ENCODE results near the gene DHX9. TPM values are rescaled to one million over a fixed set of nuclear protein-coding genes. Genes with fewer than 3 reads are reported as not detected.

The DHX9 gene
- polyA plus RNA-seq, 1 experiment = 111 TPM

GRCh38 chr1:182795563-182796228 is 43.5 kb upstream of the DHX9 start:
- Histone ChIP-seq H3K4me3 (ENCODE audit: low read depth, low read length) (no peak overlapping the region), H3K27me3 (ENCODE audit: control insufficient read depth, insufficient read depth, low read length) (no peaks in the 10 kb centered on the region), H3K36me3 (ENCODE audit: control insufficient read depth, insufficient read depth, low read length) (no peaks in the 10 kb centered on the region)
- no peak for DNase-seq (ENCODE audit: low read depth)
- ChIA-PET CTCF (interaction anchor here (0.6 to 1.7 kb wide), 4 partner anchors 16 to 200 kb away, joined by 3 to 6 read pairs (median 3); no protein-coding TSS in a partner anchor), POLR2A (no interaction called here)
- TF ChIP-seq CTCF (IDR thresholded peaks at IDR 0.05; ENCODE audit: insufficient read depth, low read depth, low read length) = no peak

- no peaks in the 10 kb centered on the region; the same call in 1 of the 2 replicates for H3K27me3 ChIP-seq (ENCODE audit: control insufficient read depth, insufficient read depth, low read length)
- no peak overlapping the region for H3K4me3 ChIP-seq (ENCODE audit: low read depth, low read length)
- CTCF ChIA-PET = no interaction called here
- H3K36me3 ChIP-seq (ENCODE audit: control insufficient read depth, insufficient read depth, low read length) = no peaks in the 10 kb centered on the region
- no peak for TF ChIP-seq CTCF (IDR thresholded peaks at IDR 0.05; ENCODE audit: insufficient read depth, low read depth, low read length)
- DNase-seq (ENCODE audit: low read depth) = no peak
- POLR2A ChIA-PET = no interaction called here
Measured at GRCh38 chr1:182802006-182802803, 36.9 kb upstream of the DHX9 start.

- H3K27me3 ChIP-seq (ENCODE audit: control insufficient read depth, insufficient read depth, low read length) = no peaks in the 10 kb centered on the region; the same call in 1 of the 2 replicates
- POLR2A ChIA-PET = no interaction called here
- no peak overlapping the region for H3K4me3 ChIP-seq (ENCODE audit: low read depth, low read length)
- CTCF ChIA-PET = no interaction called here
- TF ChIP-seq CTCF (IDR thresholded peaks at IDR 0.05; ENCODE audit: insufficient read depth, low read depth, low read length) = no peak
- no peaks in the 10 kb centered on the region for H3K36me3 ChIP-seq (ENCODE audit: control insufficient read depth, insufficient read depth, low read length)
- no peak for DNase-seq (ENCODE audit: low read depth)
Measured at GRCh38 chr1:182803846-182804245, 35.3 kb upstream of the DHX9 start.

GRCh38 chr1:182806015-182806678 is 33.0 kb upstream of the DHX9 start:
- no peak for TF ChIP-seq CTCF (IDR thresholded peaks at IDR 0.05; ENCODE audit: insufficient read depth, low read depth, low read length)
- POLR2A ChIA-PET = no interaction called here
- DNase-seq (ENCODE audit: low read depth) = no peak

GRCh38 chr1:182807907-182808306 is 31.2 kb upstream of the DHX9 start:
- no peaks in the 10 kb centered on the region for H3K27me3 ChIP-seq (ENCODE audit: control insufficient read depth, insufficient read depth, low read length)
- CTCF ChIA-PET = no interaction called here
- POLR2A ChIA-PET = no interaction called here
- H3K36me3 ChIP-seq (ENCODE audit: control insufficient read depth, insufficient read depth, low read length) = no peaks in the 10 kb centered on the region
- H3K4me3 ChIP-seq (ENCODE audit: low read depth, low read length) = no peak overlapping the region
- no peak for TF ChIP-seq CTCF (IDR thresholded peaks at IDR 0.05; ENCODE audit: insufficient read depth, low read depth, low read length)
- DNase-seq (ENCODE audit: low read depth) = no peak

More at GRCh38 chr1:182806015-182806678, 33.0 kb upstream of the DHX9 start:
- CTCF ChIA-PET = interaction anchor here (0.7 to 0.8 kb wide), 2 partner anchors 12 to 20 kb away, joined by 3 read pairs; no protein-coding TSS in a partner anchor
- Histone ChIP-seq H3K27me3 (ENCODE audit: control insufficient read depth, insufficient read depth, low read length) (no peaks in the 10 kb centered on the region; the same call in 1 of the 2 replicates), H3K36me3 (ENCODE audit: control insufficient read depth, insufficient read depth, low read length) (no peaks in the 10 kb centered on the region), H3K4me3 (ENCODE audit: low read depth, low read length) (no peak overlapping the region)
